DMS153 (cell line): ENCODE measurements around the gene ANO3.
A peak's percentile ranks its signal among the peaks of the same experiment; 100 is the strongest.
"Not testable (repeated sequence)": the region's sequence is repeated elsewhere in the genome, so short reads cannot be mapped to it uniquely, and the experiment has no call there.

Experiments used
- DNase-seq: peaks from one replicate; lab custom pipeline; 2025; lab: John Stamatoyannopoulos, UW

Gene ANO3

GRCh38 chr11:26331911-26332571, at the start of gene ANO3:
Gene ANO3 (plus strand): TSS chr11:26332130. CDS start chr11:26332276, 146 bp downstream.
- DNase-seq, result peak; percentile 26

- DNase-seq, result no peak
These were observed 48.0 kb upstream of the ANO3 start for GRCh38 chr11:26283852-26284408.

- DNase-seq, result no peak
These were observed 46.3 kb upstream of the ANO3 start for GRCh38 chr11:26285608-26286007.

- DNase-seq, result no peak
These were observed 45.4 kb upstream of the ANO3 start for GRCh38 chr11:26286472-26287066.

GRCh38 chr11:26287067-26287518, 44.8 kb upstream of the ANO3 start:
- no peak for DNase-seq

- DNase-seq, result peak; percentile 32
These were observed 34.5 kb upstream of the ANO3 start for GRCh38 chr11:26297189-26297975.

DNA sequence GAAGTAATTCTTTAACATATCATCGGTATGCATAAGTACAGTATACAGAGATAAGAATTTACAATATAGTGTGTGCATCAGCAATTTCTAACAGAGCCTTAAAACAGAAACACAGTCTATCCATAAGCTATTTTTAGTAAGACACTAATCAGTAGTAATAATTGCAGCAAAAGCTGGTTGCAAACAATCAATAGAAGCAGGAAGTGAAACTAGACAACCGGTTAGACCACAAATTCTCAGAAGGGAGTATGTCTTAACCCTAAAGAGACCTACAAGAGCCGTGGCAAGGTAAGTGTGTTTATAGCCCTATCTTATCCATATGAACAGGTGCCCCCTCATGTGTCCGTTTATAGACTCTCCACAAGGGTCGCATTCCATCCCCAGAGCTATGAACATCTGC, 15.6 kb upstream of the ANO3 start:
- not testable (repeated sequence) for DNase-seq

GRCh38 chr11:26319906-26320305, 12.0 kb upstream of the ANO3 start:
- no peak for DNase-seq

DNA sequence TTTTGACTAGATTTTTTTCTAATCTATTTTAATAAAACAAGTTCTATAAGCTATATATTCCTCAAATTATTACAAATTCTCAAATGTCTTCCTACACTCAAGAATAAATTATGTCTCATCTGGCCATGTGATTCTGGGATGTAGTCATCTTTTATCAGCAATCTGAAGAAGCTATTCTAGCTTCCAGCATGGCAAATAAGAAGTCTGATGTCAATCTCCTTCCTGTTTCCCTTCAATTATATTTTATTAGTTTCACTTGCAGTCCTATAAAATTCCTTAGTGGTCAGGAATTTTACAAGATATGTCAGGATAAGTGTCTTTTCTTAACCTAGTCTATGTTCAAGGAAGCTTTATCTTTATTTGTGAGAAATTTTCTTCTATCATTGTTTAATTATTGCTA, 10.4 kb upstream of the ANO3 start:
- no peak for DNase-seq

GRCh38 chr11:26322335-26323067, 9.4 kb upstream of the ANO3 start:
- no peak for DNase-seq

GRCh38 chr11:26323837-26324236, 8.1 kb upstream of the ANO3 start:
- no peak for DNase-seq

- no peak for DNase-seq
These were observed 7.7 kb upstream of the ANO3 start for GRCh38 chr11:26324270-26324669.

- no peak for DNase-seq
These were observed 5.0 kb upstream of the ANO3 start for GRCh38 chr11:26326793-26327400.

GRCh38 chr11:26329206-26329605, 2.7 kb upstream of the ANO3 start:
- no peak for DNase-seq

GRCh38 chr11:26330262-26330661, 1.7 kb upstream of the ANO3 start:
- DNase-seq, result no peak

GRCh38 chr11:26332572-26332915, 614 bp downstream of the ANO3 start:
- no peak for DNase-seq

DNA sequence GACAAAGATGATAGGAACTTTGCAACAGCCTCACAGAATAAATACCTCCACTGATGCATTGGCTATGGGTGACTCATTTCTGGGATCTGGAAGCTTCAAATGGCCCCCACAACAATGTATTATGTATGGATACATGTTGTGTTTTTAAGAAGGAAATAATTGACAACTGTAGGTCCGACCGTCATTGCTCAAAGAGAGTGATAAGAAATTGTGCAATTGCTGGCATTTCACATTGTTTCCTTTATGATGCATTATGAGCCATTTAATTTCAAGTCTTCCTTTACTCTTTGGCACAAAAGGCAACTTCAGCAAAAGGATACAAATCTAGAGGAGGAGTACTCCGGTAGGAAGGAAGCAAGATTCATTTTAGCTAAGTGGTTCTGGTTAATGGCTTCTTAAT, 2.0 kb downstream of the ANO3 start:
- DNase-seq, result no peak

DNA sequence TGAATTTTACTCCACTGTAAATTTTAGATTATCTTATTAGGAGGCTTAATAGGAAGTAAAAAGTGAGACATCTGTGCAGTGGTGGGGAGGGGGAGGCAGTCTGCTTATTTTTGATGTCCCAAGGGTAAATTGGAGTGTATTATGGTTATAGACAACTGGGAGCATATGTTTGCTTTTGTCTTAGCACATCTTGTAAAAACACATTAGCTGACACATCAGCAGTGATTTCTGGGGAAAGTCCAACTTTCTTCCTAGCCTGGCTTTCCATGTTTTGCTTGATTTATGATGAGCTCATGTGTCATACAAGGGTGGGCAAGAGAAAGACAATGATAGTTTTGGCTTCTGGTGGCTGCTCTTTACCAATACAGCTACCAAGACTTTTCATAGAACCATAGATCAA, 4.0 kb downstream of the ANO3 start:
- DNase-seq, result no peak

- DNase-seq, result no peak
These were observed 12.7 kb downstream of the ANO3 start for GRCh38 chr11:26344647-26345046.

DNA sequence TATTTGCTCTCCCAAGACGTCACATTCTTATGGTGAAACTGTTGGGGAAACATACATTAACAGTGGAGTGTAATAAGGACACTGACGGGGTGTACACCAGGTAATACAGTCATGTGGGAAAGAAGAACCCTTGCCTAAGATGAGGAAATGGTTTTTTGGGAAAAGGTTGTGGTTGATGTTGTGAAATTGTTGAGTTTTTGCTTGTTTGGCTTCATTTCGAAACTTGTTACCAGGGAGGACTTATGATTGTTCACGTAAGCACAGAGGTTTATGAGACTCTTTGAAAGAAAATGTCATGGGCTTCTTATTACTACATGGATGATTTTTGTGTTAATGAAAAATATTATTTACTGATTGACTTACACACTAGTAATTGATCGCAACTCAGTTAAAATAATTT, 16.8 kb downstream of the ANO3 start:
- DNase-seq, result no peak

DNA sequence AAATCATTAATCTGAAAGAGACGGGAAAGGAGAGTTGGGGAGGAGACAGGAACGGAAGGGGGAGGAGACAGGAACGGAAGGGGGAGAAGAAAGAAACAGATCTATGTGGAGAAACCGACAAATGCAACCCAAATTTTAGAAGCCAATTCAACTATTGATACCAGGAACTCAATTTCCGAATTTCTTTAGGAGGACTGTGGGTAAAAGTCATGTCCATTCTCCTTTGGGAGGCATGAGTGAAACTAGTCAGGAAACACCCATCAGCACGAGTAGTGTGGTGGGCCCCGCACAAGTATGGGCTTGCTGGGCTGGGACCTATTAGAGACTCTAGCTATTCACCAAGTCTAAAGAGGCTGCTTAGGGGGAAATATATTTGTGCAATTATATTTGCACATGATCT, 18.1 kb downstream of the ANO3 start:
- DNase-seq, result no peak

- DNase-seq, result no peak
These were observed 21.1 kb downstream of the ANO3 start for GRCh38 chr11:26353010-26353409.
